Body of pancreas (tissue), 4 donors: Measurements from ENCODE around the gene RIMBP2.

Experiments
- CTCF ChIP-seq, 7 experiments: fragments of 450-650 bp in 4 of 7; fragments of 200-600 bp in 3 of 7; sonication (generic) in 3 of 7; IDR thresholded peaks; one replicate each; pipeline ENCODE4 v1.5.1; 2016 to 2019; ENCODE audit warnings: antibody characterized with exemption in 7 of 7
- POLR2A ChIP-seq, 3 donors: fragments of 450-650 bp; IDR thresholded peaks; one replicate each; pipeline ENCODE4 v1.6.1; 2016; ENCODE audit warnings: antibody characterized with exemption in 3 of 3, mild to moderate bottlenecking in 2 of 3

GRCh38 chr12:130455161-130455560 lies 260.9 kb downstream of the RIMBP2 start:
- TF ChIP-seq CTCF (IDR thresholded peaks at IDR 0.05) (no peak), POLR2A (IDR thresholded peaks at IDR 0.05) (no peak)
